ENCODE measurements around the gene STK16.
"Not testable (repeated sequence)": the region's sequence is repeated elsewhere in the genome, so short reads cannot be mapped to it uniquely, and the experiment has no call there.

STK16 gene

DNA sequence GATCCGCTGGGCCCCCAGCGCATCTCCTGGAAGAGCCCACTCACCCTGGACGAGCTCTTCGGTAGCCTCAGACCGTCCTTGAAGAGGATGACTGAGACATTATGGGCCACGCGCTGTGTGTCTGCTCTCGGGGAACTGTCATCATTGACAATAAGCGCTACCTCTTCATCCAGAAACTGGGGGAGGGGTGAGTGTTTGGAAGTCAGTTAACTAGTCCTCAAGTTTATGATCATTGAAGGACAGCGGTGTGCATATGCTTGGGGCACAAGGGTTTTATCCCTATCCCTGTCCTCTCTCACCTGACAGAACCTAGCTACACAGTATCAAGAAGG lies 586 bp downstream of the STK16 start:
- no peak for DNase-seq (ENCODE audit: low read depth)

GRCh38 chr2:219246559-219246958 lies 1.3 kb downstream of the STK16 start:
- DNase-seq (ENCODE audit: low read depth): no peak

DNA sequence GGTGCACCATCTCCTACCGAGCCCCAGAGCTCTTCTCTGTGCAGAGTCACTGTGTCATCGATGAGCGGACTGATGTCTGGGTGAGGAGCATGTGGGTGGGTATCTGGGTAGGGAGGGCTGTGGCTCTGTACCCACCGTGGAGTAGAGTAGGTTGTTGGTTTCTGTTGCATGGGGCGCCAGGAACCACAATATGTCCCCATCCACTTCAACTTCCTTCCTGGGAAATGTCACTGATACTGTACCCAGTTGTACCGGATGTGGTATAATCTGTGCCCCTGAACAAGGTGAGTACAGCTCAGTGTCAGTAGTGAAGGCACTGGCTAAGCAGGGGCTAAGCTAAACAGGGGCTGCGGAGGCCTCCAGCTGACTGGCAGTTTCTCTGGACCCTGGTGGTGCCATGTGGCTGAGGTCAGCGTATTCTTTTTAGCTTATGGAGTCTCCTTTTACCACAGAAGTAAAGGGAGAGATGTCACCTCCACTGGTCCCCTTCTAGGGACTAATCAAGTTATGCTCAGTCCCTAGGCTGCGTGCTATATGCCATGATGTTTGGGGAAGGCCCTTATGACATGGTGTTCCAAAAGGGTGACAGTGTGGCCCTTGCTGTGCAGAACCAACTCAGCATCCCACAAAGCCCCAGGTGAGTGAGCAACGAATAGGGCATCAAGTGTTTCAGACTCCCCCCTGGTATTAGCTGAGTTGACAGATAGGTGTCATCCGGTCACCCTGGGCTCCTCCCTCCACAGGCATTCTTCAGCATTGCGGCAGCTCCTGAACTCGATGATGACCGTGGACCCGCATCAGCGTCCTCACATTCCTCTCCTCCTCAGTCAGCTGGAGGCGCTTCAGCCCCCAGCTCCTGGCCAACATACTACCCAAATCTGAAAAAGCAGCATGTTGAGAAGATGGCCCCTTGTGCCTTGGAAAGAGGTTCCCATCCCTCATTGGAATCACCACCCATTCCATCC lies 2.7 kb downstream of the STK16 start:
- DNase-seq (ENCODE audit: low read depth): no peak

DNA sequence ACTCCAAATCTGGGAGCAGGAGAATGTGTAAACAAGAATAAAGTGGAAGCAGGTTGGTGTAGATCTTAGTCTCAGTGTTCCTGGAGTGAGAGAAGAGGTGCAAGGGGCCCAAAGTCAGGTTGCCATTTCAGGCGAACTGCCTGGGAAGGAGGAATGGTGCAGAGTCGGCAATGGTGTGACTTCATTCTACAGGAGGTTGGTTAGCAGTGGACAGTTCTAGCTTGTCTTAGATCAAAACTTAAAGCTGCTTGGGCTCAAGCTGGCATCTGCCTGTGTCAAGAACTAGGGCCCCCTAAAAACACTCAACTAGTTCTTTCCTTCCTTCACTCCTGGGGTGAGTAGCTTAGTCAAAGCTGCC lies 3.5 kb downstream of the STK16 start:
- DNase-seq (ENCODE audit: low read depth): no peak

- peak; percentile 84 for DNase-seq (ENCODE audit: low read depth)
Measured at GRCh38 chr2:219249203-219249980, 4.1 kb downstream of the STK16 start.

DNA sequence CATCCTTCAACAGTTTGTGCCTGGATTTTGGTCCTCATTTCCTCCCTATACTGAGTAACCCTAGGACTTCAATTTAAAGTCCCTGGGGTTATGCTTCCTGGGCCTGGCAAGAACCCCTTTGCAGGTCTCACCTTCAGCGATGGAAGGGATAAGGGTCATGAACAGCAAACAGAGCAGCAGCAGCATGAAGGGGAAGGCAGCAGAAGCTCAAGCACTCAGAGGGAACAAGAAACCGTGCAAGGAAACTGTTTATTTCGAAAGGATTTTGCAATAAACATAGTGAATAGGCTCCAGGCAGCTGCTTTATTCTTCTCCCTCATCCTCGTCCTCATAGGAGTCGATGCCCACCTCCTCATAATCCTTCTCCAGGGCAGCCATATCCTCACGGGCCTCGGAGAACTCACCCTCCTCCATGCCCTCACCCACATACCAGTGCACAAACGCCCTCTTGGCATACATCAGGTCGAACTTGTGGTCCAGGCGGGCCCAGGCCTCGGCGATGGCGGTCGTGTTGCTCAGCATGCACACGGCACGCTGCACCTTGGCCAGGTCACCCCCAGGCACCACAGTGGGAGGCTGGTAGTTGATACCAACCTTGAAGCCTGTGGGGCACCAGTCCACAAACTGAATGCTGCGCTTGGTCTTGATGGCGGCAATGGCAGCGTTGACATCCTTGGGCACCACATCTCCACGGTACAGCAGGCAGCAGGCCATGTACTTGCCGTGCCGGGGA lies 4.9 kb downstream of the STK16 start:
- DNase-seq (ENCODE audit: low read depth): peak; percentile 24

DNA sequence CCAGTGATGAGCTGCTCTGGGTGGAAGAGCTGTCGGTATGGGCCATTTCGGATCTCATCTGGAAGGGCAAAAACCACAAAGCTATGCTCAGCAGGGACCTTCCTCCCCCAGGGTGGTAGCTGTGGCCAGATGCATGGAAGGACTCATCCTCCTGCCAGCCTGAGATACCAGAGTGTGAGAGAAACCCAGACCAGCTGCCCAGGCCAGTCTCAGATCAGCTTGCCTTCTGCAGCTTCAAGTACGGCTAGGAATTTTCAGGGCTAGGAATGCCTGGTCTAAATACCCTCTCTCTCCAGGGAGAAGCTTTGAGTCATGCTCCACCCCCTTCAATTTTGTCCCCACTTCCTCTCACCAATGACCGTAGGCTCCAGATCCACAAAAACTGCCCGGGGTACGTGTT lies 6.4 kb downstream of the STK16 start:
- DNase-seq (ENCODE audit: low read depth): no peak

DNA sequence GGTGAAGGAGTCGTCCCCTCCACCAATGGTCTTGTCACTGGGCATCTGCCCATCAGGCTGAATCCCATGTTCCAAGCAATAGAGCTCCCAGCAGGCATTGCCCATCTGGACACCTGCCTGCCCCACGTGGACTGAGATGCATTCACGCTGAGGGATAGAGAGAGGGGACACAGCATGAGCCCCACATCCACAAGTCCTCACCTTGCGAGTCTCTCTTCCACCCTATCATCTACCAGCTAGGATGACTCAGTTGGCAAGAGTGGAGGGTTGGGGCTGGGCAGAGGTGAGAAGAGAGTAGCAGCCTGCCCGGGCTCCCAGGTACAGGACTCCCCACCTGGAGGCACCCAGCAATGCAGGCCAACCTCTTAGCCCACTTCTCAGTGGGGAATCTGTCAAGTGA lies 6.8 kb downstream of the STK16 start:
- DNase-seq (ENCODE audit: low read depth): no peak

- DNase-seq (ENCODE audit: low read depth): no peak
Measured at GRCh38 chr2:219252570-219252899, 7.3 kb downstream of the STK16 start.

DNA sequence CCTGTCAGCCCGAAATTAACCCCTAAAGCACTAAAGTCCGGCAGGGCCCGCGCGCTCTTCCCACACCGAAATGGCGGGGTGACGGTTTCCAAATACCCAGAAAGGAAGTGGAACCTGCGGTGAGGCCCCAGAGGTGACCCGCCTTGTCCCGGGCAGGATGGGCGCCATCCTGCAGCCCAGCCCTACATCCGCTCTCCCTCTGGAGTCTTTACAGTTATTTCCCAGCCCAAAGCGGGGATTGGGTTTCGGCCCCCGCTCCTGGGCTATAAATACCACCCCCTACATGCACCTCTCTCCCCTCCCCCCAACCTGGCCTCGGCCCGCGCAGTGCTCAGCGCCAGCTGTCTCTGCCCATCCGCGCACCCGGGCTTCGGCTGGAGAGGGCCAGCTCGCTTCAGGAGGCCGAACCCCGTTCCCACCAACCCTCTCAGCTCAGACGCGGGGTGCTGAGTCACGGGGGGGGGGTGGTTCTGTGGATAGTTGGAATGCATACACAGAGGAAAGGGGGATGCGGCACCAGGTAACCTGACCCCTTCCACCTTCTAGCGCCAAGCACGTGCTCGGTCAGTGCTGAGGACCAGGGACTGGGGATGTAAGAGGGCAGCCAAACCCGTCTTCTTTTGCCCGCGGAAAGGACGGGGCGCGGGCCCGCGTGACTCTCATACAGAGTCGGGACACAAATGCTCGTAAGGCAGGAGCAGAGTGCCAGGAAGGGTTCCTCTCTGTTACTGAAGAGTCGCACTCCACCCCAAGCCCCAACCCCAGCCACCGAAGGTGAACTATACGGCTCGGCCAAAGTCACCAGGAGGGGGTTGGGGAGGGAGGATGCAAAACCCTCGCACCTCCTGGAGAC lies 7.8 kb downstream of the STK16 start, which contains the start of gene TUBA4B:
Gene TUBA4B (plus strand): TSS at position 344 of the 853 bp plus-strand sequence. CDS start 165 bp downstream, at position 509.
- DNase-seq (ENCODE audit: low read depth): peak; percentile 40

DNA sequence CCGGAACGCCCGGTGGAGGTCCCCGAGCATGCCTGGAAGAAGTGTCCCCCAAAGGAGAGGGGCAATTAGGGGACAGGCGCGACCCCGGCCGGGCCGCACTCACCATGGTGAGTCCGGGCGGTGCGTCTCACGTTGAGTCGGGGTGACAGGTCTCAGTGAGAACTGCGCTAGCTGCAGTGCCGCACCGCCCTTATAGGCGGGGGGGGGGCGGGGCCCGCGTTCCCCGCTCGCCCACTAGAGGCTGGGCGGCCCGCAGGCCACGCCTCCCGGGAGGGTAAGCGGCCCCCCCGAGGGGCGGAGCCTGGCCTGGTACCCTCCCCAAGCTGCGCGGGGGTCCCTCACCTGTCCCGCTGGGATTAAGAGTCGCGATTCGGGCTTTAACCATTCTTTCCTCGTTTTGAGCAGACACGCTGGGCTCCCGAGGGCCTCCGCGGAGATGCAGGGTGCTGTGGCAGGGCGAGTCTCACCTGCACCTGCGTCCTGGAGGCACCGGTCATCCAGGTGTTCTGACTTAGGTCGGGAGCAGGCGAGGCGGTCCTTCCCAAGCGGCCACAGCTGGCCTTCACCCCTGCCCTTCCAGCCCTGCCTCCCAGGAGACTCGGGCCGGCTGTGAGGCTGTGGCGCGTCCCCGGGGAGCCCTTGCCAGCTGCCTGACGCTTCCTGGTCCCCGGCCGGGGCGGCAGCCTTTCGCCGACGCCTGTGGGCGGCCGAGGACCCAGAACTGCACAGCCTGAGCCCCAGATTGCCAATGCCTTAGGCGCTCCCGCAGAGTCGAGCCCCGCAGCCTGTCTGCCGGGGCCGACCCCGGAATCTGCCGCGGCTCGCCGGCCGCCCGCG lies 8.7 kb downstream of the STK16 start, which contains the start of gene TUBA4A:
Gene TUBA4A (minus strand): TSS at position 166 of the 837 bp plus-strand sequence. CDS start 60 bp downstream, at position 106.
- DNase-seq (ENCODE audit: low read depth): peak; percentile 28

DNA sequence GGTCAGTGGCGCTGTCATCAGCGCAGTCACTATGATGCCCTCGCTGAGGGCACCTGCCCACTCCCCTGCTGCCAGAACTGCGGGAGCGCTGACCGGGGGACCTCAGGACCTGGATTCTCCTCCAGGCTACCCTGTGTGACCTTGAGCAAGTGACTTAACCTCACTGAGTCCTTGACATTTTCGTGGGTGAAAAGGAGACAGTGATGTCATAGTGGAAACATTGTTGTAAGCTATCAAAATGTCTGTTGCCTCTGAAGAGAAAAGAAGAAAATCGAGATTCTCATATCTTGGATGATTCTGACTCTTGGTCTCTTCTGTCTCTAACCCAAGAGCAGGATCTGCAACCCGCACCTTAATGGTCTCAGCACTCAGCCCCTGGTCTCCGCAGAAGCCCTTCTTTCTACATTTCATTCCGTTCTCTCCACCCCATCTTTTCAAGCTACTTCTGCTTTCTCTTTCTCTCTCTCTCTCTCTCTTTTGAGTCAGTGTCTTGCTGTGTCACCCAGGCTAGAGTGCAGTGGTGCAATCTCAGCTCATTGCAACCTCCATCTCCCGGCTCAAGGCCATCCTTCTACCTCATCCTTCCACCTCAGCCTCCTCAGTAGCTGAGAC lies 9.4 kb downstream of the STK16 start:
- DNase-seq (ENCODE audit: low read depth): peak; percentile 55

DNA sequence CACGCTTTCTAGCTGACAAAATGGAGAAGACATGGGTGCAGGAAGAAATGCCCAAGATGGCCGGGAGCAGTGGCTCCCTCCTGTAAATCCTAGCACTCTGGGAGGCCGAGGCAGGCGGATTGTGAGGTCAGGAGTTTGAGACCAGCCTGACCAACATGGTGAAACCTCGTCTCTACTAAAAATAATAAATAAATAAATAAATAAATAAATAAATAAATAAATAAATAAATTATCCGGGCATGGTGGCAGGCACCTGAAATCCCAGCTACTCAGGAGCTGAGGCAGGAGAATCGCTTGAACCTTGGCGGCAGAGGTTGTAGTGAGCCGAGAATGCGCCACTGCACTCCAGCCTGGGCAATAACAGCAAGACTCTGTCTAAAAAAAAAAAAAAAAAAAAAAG lies 13.7 kb downstream of the STK16 start:
- DNase-seq (ENCODE audit: low read depth): not testable (repeated sequence)

DNA sequence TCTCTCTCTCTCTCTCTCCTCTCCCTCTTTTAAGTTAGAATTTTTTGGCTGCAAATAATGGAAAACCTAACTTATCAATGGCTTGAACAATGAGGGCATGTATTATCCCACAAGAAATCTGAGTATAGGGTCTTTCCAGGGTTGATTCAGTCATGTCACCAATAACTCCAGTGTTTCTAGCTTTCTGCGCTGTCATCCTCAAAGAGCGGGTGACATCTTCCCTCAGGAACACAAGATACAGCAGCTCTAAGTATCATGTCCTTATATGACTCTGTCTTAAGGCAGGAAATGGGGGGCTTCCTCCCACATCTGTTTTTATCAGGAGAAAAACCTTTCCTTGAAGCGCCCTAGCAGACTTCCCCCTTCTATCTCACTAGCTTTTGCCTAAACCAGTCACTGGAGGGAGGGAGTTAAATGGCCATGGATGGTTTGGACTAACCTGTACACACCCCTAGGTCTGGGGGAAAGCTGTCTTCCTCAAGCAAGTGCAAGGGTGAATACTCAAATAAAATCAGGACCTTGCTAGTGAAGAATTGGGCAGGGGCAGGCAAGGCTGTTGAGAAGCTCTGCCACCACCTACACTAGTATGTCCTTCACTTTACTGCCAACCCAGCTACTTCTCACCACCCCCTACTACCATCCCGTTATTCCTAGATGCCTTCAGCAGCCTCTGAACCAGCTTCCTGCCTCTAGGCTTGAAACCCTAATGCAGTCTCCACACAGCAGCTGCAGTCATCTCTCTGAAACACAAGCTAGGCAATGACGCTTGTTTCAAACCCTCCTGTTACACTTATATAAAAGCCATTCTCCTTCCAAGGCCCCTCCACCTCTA lies 16.0 kb downstream of the STK16 start:
- no peak for DNase-seq (ENCODE audit: low read depth)

DNA sequence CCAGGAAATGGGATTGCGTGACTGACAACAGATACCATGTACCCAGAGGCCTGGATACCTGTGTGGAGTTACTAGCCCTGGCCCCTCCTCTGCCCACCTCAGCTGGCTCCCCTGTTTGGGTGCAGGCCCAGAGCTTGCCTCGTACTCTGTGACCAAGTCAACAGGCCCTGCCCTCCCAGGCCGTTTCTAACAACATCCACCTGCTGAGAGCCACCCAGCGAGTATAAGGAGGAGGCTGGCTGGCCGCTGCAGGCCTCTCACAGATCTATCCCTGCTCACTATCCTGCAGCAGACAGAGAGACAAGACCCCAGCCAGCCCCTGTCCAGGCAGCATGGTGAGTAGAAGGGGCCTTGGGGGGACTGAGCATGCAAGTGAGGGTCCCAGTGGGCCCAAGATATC lies 21.0 kb downstream of the STK16 start:
- DNase-seq (ENCODE audit: low read depth): no peak

DNA sequence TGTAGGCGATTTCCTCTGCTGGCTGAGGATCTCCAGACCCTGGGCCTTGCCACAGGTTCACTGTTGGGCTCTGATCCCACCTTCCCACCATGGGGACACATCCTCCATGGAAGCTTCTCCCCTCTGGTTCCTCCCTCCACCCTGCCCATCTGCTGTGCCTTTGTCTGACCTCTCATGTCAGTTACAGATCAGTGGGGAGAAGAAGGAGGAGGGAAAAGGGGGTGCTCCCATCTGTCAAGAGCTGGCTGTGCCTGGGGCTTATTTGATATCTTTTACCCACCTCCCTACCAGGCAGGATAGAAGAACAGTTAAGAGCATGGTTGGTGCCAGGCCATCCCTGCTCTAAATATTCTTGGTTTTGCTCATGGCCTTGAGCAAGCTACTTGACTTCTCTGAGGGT lies 21.6 kb downstream of the STK16 start:
- no peak for DNase-seq (ENCODE audit: low read depth)

DNA sequence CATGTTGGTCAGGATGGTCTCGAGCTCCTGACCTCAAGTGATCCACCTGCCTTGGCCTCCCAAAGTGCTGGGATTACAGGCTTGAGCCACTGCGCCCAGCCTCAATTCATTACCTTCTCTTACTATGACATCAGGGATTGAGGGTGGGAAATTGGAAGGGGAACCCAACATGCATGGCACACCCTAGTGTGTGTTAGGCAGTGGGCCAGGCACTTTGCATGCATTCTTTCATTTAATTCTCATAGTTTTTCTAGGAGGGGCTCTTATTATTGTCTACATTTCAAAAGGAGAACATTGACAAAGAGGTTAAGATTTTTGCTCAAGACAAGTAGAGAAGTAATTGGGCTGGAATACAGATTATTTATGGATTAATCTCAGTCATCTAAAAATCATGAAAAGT lies 23.0 kb downstream of the STK16 start:
- DNase-seq (ENCODE audit: low read depth): no peak

DNA sequence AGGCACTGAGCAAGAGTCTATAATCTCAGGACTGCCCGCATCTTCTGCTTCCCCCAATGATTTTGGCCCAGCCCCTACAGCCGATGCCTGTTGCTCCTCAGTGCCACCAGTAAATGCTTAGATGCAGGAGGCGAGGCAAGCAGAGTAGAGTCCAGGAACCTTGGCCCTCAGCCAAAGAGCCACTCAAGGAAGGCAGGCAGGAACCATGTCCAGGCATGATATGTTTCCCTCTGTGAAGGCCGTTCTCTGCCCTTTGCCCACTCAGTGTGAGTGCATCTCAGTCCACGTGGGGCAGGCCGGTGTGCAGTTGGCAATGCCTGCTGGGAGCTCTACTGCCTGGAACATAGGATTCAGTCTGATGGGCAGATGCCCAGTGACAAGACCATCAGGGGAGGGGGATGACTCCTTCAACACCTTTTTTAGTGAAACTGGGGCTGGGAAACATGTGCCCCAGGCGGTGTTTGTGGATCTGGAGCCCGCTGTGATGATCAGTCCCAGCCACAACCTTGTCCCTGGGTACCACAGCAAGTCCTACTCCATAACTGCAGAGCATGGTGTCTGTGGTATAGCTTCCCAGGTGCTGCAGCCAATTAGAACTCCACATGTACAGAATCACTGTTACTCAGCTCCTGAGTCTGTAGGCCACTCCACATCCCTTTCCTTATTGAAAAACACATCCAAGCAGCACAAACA lies 24.2 kb downstream of the STK16 start:
- DNase-seq (ENCODE audit: low read depth): no peak

DNA sequence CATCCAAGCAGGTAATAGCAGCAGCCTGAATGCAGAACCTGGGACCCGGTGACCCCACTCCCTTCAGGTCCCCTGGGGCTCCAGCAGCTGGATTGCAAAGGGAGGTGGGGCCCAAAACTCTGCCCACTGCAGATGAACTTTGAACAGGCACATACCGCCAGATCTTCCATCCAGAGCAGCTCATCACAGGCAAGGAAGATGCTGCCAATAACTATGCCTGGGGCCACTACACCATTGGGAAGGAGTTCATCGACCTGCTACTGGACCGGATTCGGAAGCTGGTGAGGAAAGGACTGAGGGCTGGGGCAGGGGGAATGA lies 24.7 kb downstream of the STK16 start:
- no peak for DNase-seq (ENCODE audit: low read depth)

Data from amniotic epithelial cell (primary cell).